Activated T-cell treated with anti-CD3 and anti-CD28 coated beads, Interleukin-2, amount 50 U/mL, for 72 hours (primary cell): ENCODE measurements around the gene COPE. TPM values are rescaled to one million over a fixed set of nuclear protein-coding genes. Genes with fewer than 3 reads are reported as not detected.

Experiments used
- ATAC-seq, 2 donors: fragments of 150-1000 bp; cut with Tn5 transposase; replicated peaks in 1 of 2; 2 replicates each; pipeline ENCODE4 v1.10.0; 2021; ENCODE audit warnings: moderate library complexity in 2 of 2, mild to moderate bottlenecking in 1 of 2
- DNase-seq, 2 donors: peaks; one replicate each; pipeline ENCODE4 v3.0.0; 2021 to 2022; ENCODE audit warnings: mixed read lengths in 1 of 2
- H3K27ac Mint-ChIP-seq: one replicate; pipeline ENCODE4 v1.8.0; 2022; ENCODE audit warnings: mild to moderate bottlenecking, moderate library complexity, mixed read lengths
- H3K27me3 Mint-ChIP-seq: one replicate; pipeline ENCODE4 v1.8.0; 2022; ENCODE audit warnings: low read depth, mixed read lengths
- H3K36me3 Mint-ChIP-seq, 2 donors: one replicate each; pipeline ENCODE4 v1.8.0; 2022; ENCODE audit warnings: mixed read lengths in 2 of 2, mild to moderate bottlenecking in 1 of 2; ENCODE audit not compliant: insufficient read depth in 2 of 2
- H3K4me1 Mint-ChIP-seq: one replicate; pipeline ENCODE4 v1.8.0; 2022; ENCODE audit warnings: low read depth, mixed read lengths
- H3K4me3 Mint-ChIP-seq, 2 donors: one replicate each; pipeline ENCODE4 v1.8.0; 2022; ENCODE audit warnings: mild to moderate bottlenecking in 2 of 2, mixed read lengths in 2 of 2, moderate library complexity in 2 of 2
- H3K9me3 Mint-ChIP-seq, 2 donors: one replicate each; pipeline ENCODE4 v1.8.0; 2022; ENCODE audit warnings: mixed read lengths in 2 of 2
- total RNA-seq, 2 donors: library from RNA; stranded (reverse); gene quantifications; one replicate each; pipeline ENCODE4 v1.2.3, GENCODE V29; 2022

COPE gene
- total RNA-seq, 2 donors from 2014 or later = 191 to 222 TPM

- Mint-ChIP-seq H3K27me3 (no peaks in the 10 kb centered on the region), H3K36me3 (no peaks in the 10 kb centered on the region), H3K27ac (no peak overlapping the region), H3K4me3 (no peak overlapping the region), H3K9me3 (no peaks in the 10 kb centered on the region), H3K4me1 (no peaks in the 10 kb centered on the region)
- DNase-seq (no peak), ATAC-seq (no peak)
Observed at GRCh38 chr19:18948075-18948975, 29.1 kb upstream of the COPE start.

- no peaks in the 10 kb centered on the region for H3K9me3 Mint-ChIP-seq
- no peaks in the 10 kb centered on the region for H3K4me1 Mint-ChIP-seq
- no peak overlapping the region for H3K27ac Mint-ChIP-seq
- H3K27me3 Mint-ChIP-seq = peaks cover 9% of the 10 kb centered on the region
- H3K4me3 Mint-ChIP-seq = no peak overlapping the region
- no peaks in the 10 kb centered on the region for H3K36me3 Mint-ChIP-seq
- DNase-seq = no peak
- ATAC-seq = no peak
Observed at GRCh38 chr19:18946918-18947317, 27.7 kb upstream of the COPE start.

- DNase-seq = no peak
- no peak overlapping the region for H3K27ac Mint-ChIP-seq
- ATAC-seq = no peak
- no peak overlapping the region for H3K4me3 Mint-ChIP-seq
- no peaks in the 10 kb centered on the region for H3K36me3 Mint-ChIP-seq
- no peaks in the 10 kb centered on the region for H3K9me3 Mint-ChIP-seq
- H3K4me1 Mint-ChIP-seq = no peaks in the 10 kb centered on the region
- peaks cover 13% of the 10 kb centered on the region for H3K27me3 Mint-ChIP-seq
Observed at GRCh38 chr19:18946335-18946734, 27.1 kb upstream of the COPE start.

- H3K4me3 Mint-ChIP-seq = no peak overlapping the region
- no peaks in the 10 kb centered on the region for H3K9me3 Mint-ChIP-seq
- DNase-seq (no peak), ATAC-seq (no peak)
- peaks cover 4% of the 10 kb centered on the region for H3K4me1 Mint-ChIP-seq
- no peaks in the 10 kb centered on the region for H3K36me3 Mint-ChIP-seq
- no peak overlapping the region for H3K27ac Mint-ChIP-seq
- H3K27me3 Mint-ChIP-seq = peaks cover 15% of the 10 kb centered on the region
Observed at GRCh38 chr19:18945297-18945696, 26.1 kb upstream of the COPE start.

GRCh38 chr19:18943465-18943864 is 24.3 kb upstream of the COPE start:
- ATAC-seq = no peak
- Mint-ChIP-seq H3K4me1 (peaks cover 10% of the 10 kb centered on the region), H3K27ac (no peak overlapping the region), H3K27me3 (peaks cover 27% of the 10 kb centered on the region), H3K9me3 (no peaks in the 10 kb centered on the region), H3K4me3 (no peak overlapping the region), H3K36me3 (no peaks in the 10 kb centered on the region)
- DNase-seq = no peak

- H3K36me3 Mint-ChIP-seq = no peaks in the 10 kb centered on the region
- H3K9me3 Mint-ChIP-seq = no peaks in the 10 kb centered on the region
- ATAC-seq = no peak
- no peak overlapping the region for H3K27ac Mint-ChIP-seq
- peak overlapping the region in 1 of 2 donors; percentile 57 for H3K4me3 Mint-ChIP-seq
- peaks cover 10% of the 10 kb centered on the region for H3K4me1 Mint-ChIP-seq
- DNase-seq = no peak
- H3K27me3 Mint-ChIP-seq = peaks cover 27% of the 10 kb centered on the region
Observed at GRCh38 chr19:18942692-18943091, 23.5 kb upstream of the COPE start.

GRCh38 chr19:18941628-18942354 is 22.6 kb upstream of the COPE start:
- peak overlapping the region; percentile 47 to 59 for H3K4me3 Mint-ChIP-seq
- DNase-seq = no peak
- peaks cover 10% of the 10 kb centered on the region for H3K4me1 Mint-ChIP-seq
- no peaks in the 10 kb centered on the region for H3K36me3 Mint-ChIP-seq
- no peaks in the 10 kb centered on the region for H3K9me3 Mint-ChIP-seq
- no peak overlapping the region for H3K27ac Mint-ChIP-seq
- ATAC-seq = no peak
- H3K27me3 Mint-ChIP-seq = peaks cover 27% of the 10 kb centered on the region

- Mint-ChIP-seq H3K27ac (no peak within 1 kb of the TSS), H3K9me3 (no peaks in the 10 kb centered on the region), H3K4me3 (peak within 1 kb of the TSS; percentile 79 to 80), H3K36me3 (no peaks in the 10 kb centered on the region), H3K27me3 (peaks cover 27% of the 10 kb centered on the region), H3K4me1 (peaks cover 10% of the 10 kb centered on the region)
- peak; percentile 89 to 90 for ATAC-seq
- peak; percentile 85 to 88 for DNase-seq
Observed at GRCh38 chr19:18940769-18941627, 21.8 kb upstream of the COPE start, which contains the start of gene HOMER3. Gene HOMER3 (minus strand): TSS chr19:18941217. CDS start chr19:18938982, 2,235 bp downstream.

GRCh38 chr19:18939922-18940768 is 21.0 kb upstream of the COPE start:
- Mint-ChIP-seq H3K4me3 (peak overlapping the region; percentile 79 to 80), H3K4me1 (peaks cover 10% of the 10 kb centered on the region), H3K9me3 (no peaks in the 10 kb centered on the region), H3K27ac (no peak overlapping the region), H3K27me3 (peaks cover 27% of the 10 kb centered on the region), H3K36me3 (no peaks in the 10 kb centered on the region)
- DNase-seq = peak; percentile 29 to 32
- peak in 1 of 2 donors; percentile 42 for ATAC-seq

GRCh38 chr19:18939163-18939562 is 20.0 kb upstream of the COPE start:
- Mint-ChIP-seq H3K4me3 (peak overlapping the region; percentile 33 to 73), H3K36me3 (no peaks in the 10 kb centered on the region), H3K9me3 (no peaks in the 10 kb centered on the region), H3K4me1 (peaks cover 10% of the 10 kb centered on the region), H3K27me3 (peaks cover 31% of the 10 kb centered on the region), H3K27ac (no peak overlapping the region)
- DNase-seq = no peak
- no peak for ATAC-seq

- Mint-ChIP-seq H3K27ac (no peak overlapping the region), H3K27me3 (peaks cover 11% of the 10 kb centered on the region), H3K4me3 (peak overlapping the region in 1 of 2 donors; percentile 91), H3K36me3 (no peaks in the 10 kb centered on the region), H3K9me3 (no peaks in the 10 kb centered on the region), H3K4me1 (peaks cover 5% of the 10 kb centered on the region)
- no peak for DNase-seq
- no peak for ATAC-seq
Observed at GRCh38 chr19:18933297-18933696, 14.1 kb upstream of the COPE start.

- Mint-ChIP-seq H3K27ac (no peak overlapping the region), H3K9me3 (no peaks in the 10 kb centered on the region), H3K27me3 (peaks cover 11% of the 10 kb centered on the region), H3K4me1 (peaks cover 5% of the 10 kb centered on the region), H3K4me3 (peak overlapping the region; percentile 87 to 91), H3K36me3 (no peaks in the 10 kb centered on the region)
- peak; percentile 87 to 89 for DNase-seq
- peak; percentile 95 for ATAC-seq
Observed at GRCh38 chr19:18932216-18932841, 13.1 kb upstream of the COPE start.
